B cell (primary cell): Measurements from ENCODE around the gene GAL3ST2. TPM values are rescaled to one million over a fixed set of nuclear protein-coding genes. Genes with fewer than 3 reads are reported as not detected.

Source experiments
- ATAC-seq: fragments of 200-7000 bp; cut with Tn5 transposase; one replicate; pipeline ENCODE4 v1.10.0; 2021; ENCODE audit warnings: low read depth, mild to moderate bottlenecking, moderate number of reproducible peaks, moderate library complexity
- CTCF ChIA-PET: fragments of 350-600 bp; sonication (Branson Sonifier 250); formaldehyde crosslinking; loops from one replicate; lab custom pipeline; 2021; ENCODE audit warnings: antibody characterized with exemption, inconsistent platforms; lab: Charles Lee
- POLR2A ChIA-PET: fragments of 350-600 bp; sonication (Branson Sonifier 250); formaldehyde crosslinking; loops from one replicate; lab custom pipeline; 2021; ENCODE audit warnings: antibody characterized with exemption; lab: Charles Lee
- DNase-seq: peaks from one replicate; pipeline ENCODE4 v3.0.0; 2013
- H2AFZ ChIP-seq: 2 replicates; pipeline ENCODE4 v1.6.1; 2012; ENCODE audit warnings: mild to moderate bottlenecking, low read depth, low read length; ENCODE audit not compliant: insufficient read depth, poor library complexity, severe bottlenecking
- H3K27ac ChIP-seq, 2 donors: 1 replicate in 1 of 2; 2 replicates in 1 of 2; pipeline ENCODE4 v1.5.1; 2012 to 2013; ENCODE audit warnings: low read length in 2 of 2, mild to moderate bottlenecking in 2 of 2, moderate library complexity in 1 of 2
- H3K27me3 ChIP-seq, 4 experiments: fragments of 200-600 bp in 1 of 4; sonication (generic) in 1 of 4; replicated peaks in 1 of 4; 1 replicate in 2 of 4; 2 replicates in 2 of 4; pipeline versions ENCODE4 v1.6.1 to v1.7.0; 2013 to 2016; ENCODE audit warnings: low read length in 3 of 4, mild to moderate bottlenecking in 2 of 4, mixed read lengths in 1 of 4, moderate library complexity in 1 of 4; ENCODE audit not compliant: insufficient read depth in 4 of 4, control insufficient read depth in 3 of 4; ENCODE audit errors: control extremely low read depth in 1 of 4
- H3K36me3 ChIP-seq, 2 experiments: replicated peaks in 1 of 2; 1 replicate in 1 of 2; 2 replicates in 1 of 2; pipeline versions ENCODE4 v1.6.1 to v1.7.1; 2013; ENCODE audit warnings: low read length in 1 of 2; ENCODE audit not compliant: insufficient read depth in 2 of 2, control insufficient read depth in 1 of 2; ENCODE audit errors: control extremely low read depth in 1 of 2, extremely low read depth in 1 of 2
- H3K4me1 ChIP-seq, 2 donors: fragments of 200-600 bp in 1 of 2; sonication (generic) in 1 of 2; 1 replicate in 1 of 2; 2 replicates in 1 of 2; pipeline versions ENCODE4 v1.5.1 to v1.6.1; 2013 to 2017; ENCODE audit warnings: low read length in 2 of 2; ENCODE audit not compliant: control insufficient read depth in 2 of 2, insufficient read depth in 2 of 2
- H3K4me2 ChIP-seq: replicated peaks from 2 replicates; pipeline ENCODE3; 2012; ENCODE audit warnings: mild to moderate bottlenecking, low read depth, low read length; ENCODE audit not compliant: poor library complexity, severe bottlenecking
- H3K4me3 ChIP-seq, 5 experiments: fragments of 200-600 bp in 1 of 5; sonication (generic) in 1 of 5; 1 replicate in 3 of 5; 2 replicates in 2 of 5; pipeline versions ENCODE4 v1.5.1 to v1.7.0; 2011 to 2016; ENCODE audit warnings: low read length in 4 of 5, mild to moderate bottlenecking in 4 of 5, low read depth in 2 of 5, control low read depth in 1 of 5, moderate library complexity in 1 of 5; ENCODE audit not compliant: insufficient read depth in 1 of 5; ENCODE audit errors: control extremely low read depth in 1 of 5, extremely low read depth in 1 of 5
- H3K79me2 ChIP-seq: fragments of 200-600 bp; sonication (generic); one replicate; pipeline ENCODE4 v1.6.0; 2016; ENCODE audit warnings: low read length; ENCODE audit not compliant: control insufficient read depth, insufficient read depth
- H3K9ac ChIP-seq: fragments of 200-600 bp; sonication (generic); 2 replicates; pipeline ENCODE4 v1.6.1; 2017; ENCODE audit warnings: mild to moderate bottlenecking, low read length, moderate library complexity
- H3K9me3 ChIP-seq, 3 donors: one replicate each; pipeline versions ENCODE4 v1.6.1 to v1.7.1; 2013; ENCODE audit warnings: low read length in 2 of 3; ENCODE audit not compliant: control insufficient read depth in 2 of 3, insufficient read depth in 1 of 3; ENCODE audit errors: control extremely low read depth in 1 of 3
- H4K20me1 ChIP-seq: 2 replicates; pipeline ENCODE4 v1.6.0; 2012; ENCODE audit warnings: mild to moderate bottlenecking, low read length; ENCODE audit not compliant: insufficient read depth, control insufficient read depth, poor library complexity, severe bottlenecking
- H3K27ac Mint-ChIP-seq: one replicate; pipeline ENCODE4 v1.8.0; 2021; ENCODE audit warnings: mixed read lengths
- H3K27me3 Mint-ChIP-seq: one replicate; pipeline ENCODE4 v1.8.0; 2021; ENCODE audit warnings: mixed read lengths
- H3K4me1 Mint-ChIP-seq: one replicate; pipeline ENCODE4 v1.8.0; 2021; ENCODE audit warnings: mixed read lengths
- H3K4me3 Mint-ChIP-seq: one replicate; pipeline ENCODE4 v1.8.0; 2021; ENCODE audit warnings: mixed read lengths
- H3K9me3 Mint-ChIP-seq: one replicate; pipeline ENCODE4 v1.8.0; 2022; ENCODE audit warnings: mixed read lengths; ENCODE audit not compliant: insufficient read depth
- EZH2 ChIP-seq: IDR thresholded peaks from 2 replicates; pipeline ENCODE4 v1.6.1; 2012; ENCODE audit warnings: borderline replicate concordance, low read depth, mild to moderate bottlenecking, moderate library complexity, low read length; ENCODE audit not compliant: insufficient read depth, poor library complexity, severe bottlenecking
- WGBS: methylation state at CpG from one replicate; pipeline ENCODE4 v1.1.5; 2013; ENCODE audit warnings: missing lambda C conversion rate; ENCODE audit not compliant: insufficient coverage; 5-methylcytosine and 5-hydroxymethylcytosine counted together
- intact Hi-C: fragments of 100-400 bp; cut with micrococcal nuclease; formaldehyde crosslinking; loops from one replicate; pipeline ENCODE4 v1.10.0; 2022
- polyA plus RNA-seq: library from polyadenylated mRNA; depleted of rRNA; stranded (reverse); fragments of >200 nt; gene quantifications from 2 replicates; pipeline ENCODE4 v1.2.3, GENCODE V29; 2012
- total RNA-seq, 2 donors: library from RNA; stranded (reverse); fragments of 120-200 nt in 1 of 2; gene quantifications; 1 replicate in 1 of 2; 2 replicates in 1 of 2; pipeline versions ENCODE4 v1.2.3 to v1.2.4, GENCODE V29; 2013 to 2022
- TF ChIP-seq, protein P1 (sequence below): fragments of 200-600 bp; IDR thresholded peaks from one replicate; pipeline ENCODE4 v1.8.0; 2022; ENCODE audit warnings: antibody characterized with exemption, mild to moderate bottlenecking

GAL3ST2 gene
- total and polyA plus RNA-seq, 2 donors (not counting 1 experiment from before 2014, with no cell fraction given) = 0.10 TPM; not detected in 1

DNA sequence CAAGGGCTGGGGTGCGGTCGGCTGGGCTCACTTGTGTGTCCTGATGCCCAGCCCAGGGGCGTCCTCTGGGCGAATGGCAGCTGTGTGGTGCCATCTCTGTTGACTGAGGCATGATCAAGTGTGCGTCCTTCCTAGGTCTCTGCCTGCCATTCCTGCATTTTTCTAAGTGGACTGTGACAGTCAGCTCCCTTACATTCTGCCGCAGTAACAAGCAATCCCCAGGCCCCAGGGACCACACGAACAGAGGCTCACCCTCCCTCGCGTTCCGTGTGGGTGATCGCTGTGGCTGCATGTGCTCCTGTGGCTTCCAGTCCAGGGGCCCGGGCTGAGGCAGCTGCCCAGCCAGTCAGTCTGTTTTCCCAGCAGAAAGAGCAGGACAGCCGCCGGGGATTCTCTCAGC, 24.4 kb upstream of the GAL3ST2 start:
- Histone ChIP-seq H3K27me3 (no peaks in the 10 kb centered on the region), H3K36me3 (peaks cover 0 to 24% of the 10 kb centered on the region in 2 experiments), H3K4me2 (no peak overlapping the region), H2AFZ (no peak overlapping the region), H3K9ac (no peak overlapping the region), H3K9me3 (no peaks in the 10 kb centered on the region), H3K27ac (no peak overlapping the region), H4K20me1 (no peaks in the 10 kb centered on the region), H3K4me3 (no peak overlapping the region), H3K4me1 (no peaks in the 10 kb centered on the region), H3K79me2 (peaks cover 3% of the 10 kb centered on the region)
- CTCF ChIA-PET = no interaction called here
- Mint-ChIP-seq H3K4me3 (no peak overlapping the region), H3K27me3 (no peaks in the 10 kb centered on the region), H3K9me3 (no peaks in the 10 kb centered on the region), H3K4me1 (no peaks in the 10 kb centered on the region), H3K27ac (no peak overlapping the region)
- POLR2A ChIA-PET = no interaction called here
- DNase-seq (no peak), ATAC-seq (no peak)
- intact Hi-C loops = no loop called here
- TF ChIP-seq, protein P1, sequence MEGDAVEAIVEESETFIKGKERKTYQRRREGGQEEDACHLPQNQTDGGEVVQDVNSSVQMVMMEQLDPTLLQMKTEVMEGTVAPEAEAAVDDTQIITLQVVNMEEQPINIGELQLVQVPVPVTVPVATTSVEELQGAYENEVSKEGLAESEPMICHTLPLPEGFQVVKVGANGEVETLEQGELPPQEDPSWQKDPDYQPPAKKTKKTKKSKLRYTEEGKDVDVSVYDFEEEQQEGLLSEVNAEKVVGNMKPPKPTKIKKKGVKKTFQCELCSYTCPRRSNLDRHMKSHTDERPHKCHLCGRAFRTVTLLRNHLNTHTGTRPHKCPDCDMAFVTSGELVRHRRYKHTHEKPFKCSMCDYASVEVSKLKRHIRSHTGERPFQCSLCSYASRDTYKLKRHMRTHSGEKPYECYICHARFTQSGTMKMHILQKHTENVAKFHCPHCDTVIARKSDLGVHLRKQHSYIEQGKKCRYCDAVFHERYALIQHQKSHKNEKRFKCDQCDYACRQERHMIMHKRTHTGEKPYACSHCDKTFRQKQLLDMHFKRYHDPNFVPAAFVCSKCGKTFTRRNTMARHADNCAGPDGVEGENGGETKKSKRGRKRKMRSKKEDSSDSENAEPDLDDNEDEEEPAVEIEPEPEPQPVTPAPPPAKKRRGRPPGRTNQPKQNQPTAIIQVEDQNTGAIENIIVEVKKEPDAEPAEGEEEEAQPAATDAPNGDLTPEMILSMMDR = no peak
- TF ChIP-seq EZH2 = no peak
- over 99% methylated on average over 14 of the region's 14 CpGs for WGBS

GRCh38 chr2:241752689-241753276, 23.8 kb upstream of the GAL3ST2 start:
- TF ChIP-seq EZH2 = no peak
- TF ChIP-seq, protein P1 = no peak
- H3K27me3 ChIP-seq = no peaks in the 10 kb centered on the region
- H3K4me1 ChIP-seq = no peaks in the 10 kb centered on the region
- CTCF ChIA-PET = no interaction called here
- peaks cover 0 to 24% of the 10 kb centered on the region in 2 experiments for H3K36me3 ChIP-seq
- no peaks in the 10 kb centered on the region for H3K27me3 Mint-ChIP-seq
- no peaks in the 10 kb centered on the region for H3K9me3 ChIP-seq
- H3K4me1 Mint-ChIP-seq = no peaks in the 10 kb centered on the region
- H3K9me3 Mint-ChIP-seq = no peaks in the 10 kb centered on the region
- H2AFZ ChIP-seq = no peak overlapping the region
- H3K27ac ChIP-seq = no peak overlapping the region
- no peak overlapping the region for H3K4me2 ChIP-seq
- intact Hi-C loops = no loop called here
- no peak for DNase-seq
- H3K4me3 Mint-ChIP-seq = no peak overlapping the region
- no peak overlapping the region for H3K27ac Mint-ChIP-seq
- WGBS = 88% methylated on average over 17 of the region's 21 CpGs
- no peaks in the 10 kb centered on the region for H4K20me1 ChIP-seq
- H3K79me2 ChIP-seq = peaks cover 3% of the 10 kb centered on the region
- no peak overlapping the region for H3K9ac ChIP-seq
- ATAC-seq = no peak
- H3K4me3 ChIP-seq = no peak overlapping the region
- POLR2A ChIA-PET = no interaction called here
